SK-N-SH (cell line): ENCODE results near the gene WWP2. TPM values are rescaled to one million over a fixed set of nuclear protein-coding genes. Genes with fewer than 3 reads are reported as not detected.

Experiments used
- CTCF ChIA-PET: fragments of 300-600, 350-600 bp; formaldehyde crosslinking; extraction: SDS; loops from one replicate; lab custom pipeline; 2021; lab: Yijun Ruan, JAX
- POLR2A ChIA-PET: fragments of 350-600 bp; sonication (Branson Sonifier 250); formaldehyde crosslinking; extraction: SDS; loops from one replicate; lab custom pipeline; 2020; ENCODE audit warnings: antibody characterized with exemption, inconsistent platforms; lab: Yijun Ruan, JAX
- DNase-seq: peaks from one replicate; pipeline ENCODE4 v3.0.0; 2012
- H2AFZ ChIP-seq: fragments of 200-600 bp; sonication (generic); 2 replicates; pipeline ENCODE4 v1.8.1; 2016; ENCODE audit warnings: antibody characterized with exemption, mild to moderate bottlenecking, low read depth
- H3F3A ChIP-seq: fragments of 200-600 bp; sonication (generic); replicated peaks from 2 replicates; pipeline ENCODE3; 2016; ENCODE audit warnings: antibody characterized with exemption, mild to moderate bottlenecking; ENCODE audit not compliant: insufficient read depth
- H3K27ac ChIP-seq, 2 experiments: fragments of 200-500 bp in 1 of 2; fragments of 200-600 bp in 1 of 2; sonication (Bioruptor generic) in 1 of 2; sonication (generic), shearing (Covaris generic) in 1 of 2; 2 replicates each; pipeline versions ENCODE4 v1.5.1 to v1.6.1; 2014 to 2016; ENCODE audit warnings: low read depth in 2 of 2, inconsistent platforms in 1 of 2, low read length in 1 of 2, mild to moderate bottlenecking in 1 of 2, mixed read lengths in 1 of 2
- H3K27me3 ChIP-seq: fragments of 200-600 bp; sonication (generic), shearing (Covaris generic); 2 replicates; pipeline ENCODE4 v1.6.1; 2016; ENCODE audit warnings: mixed run types; ENCODE audit not compliant: insufficient read depth
- H3K36me3 ChIP-seq, 2 experiments: fragments of 200-500 bp in 1 of 2; fragments of 200-600 bp in 1 of 2; sonication (Bioruptor generic) in 1 of 2; sonication (generic) in 1 of 2; replicated peaks in 1 of 2; 2 replicates each; pipeline versions ENCODE3 to v1.5.1; 2014 to 2016; ENCODE audit warnings: low read length in 1 of 2, mild to moderate bottlenecking in 1 of 2; ENCODE audit not compliant: insufficient read depth in 2 of 2, control insufficient read depth in 1 of 2
- H3K4me1 ChIP-seq, 2 experiments: fragments of 200-500 bp in 1 of 2; fragments of 200-600 bp in 1 of 2; sonication (Bioruptor generic) in 1 of 2; sonication (generic), shearing (Covaris generic) in 1 of 2; 2 replicates each; pipeline versions ENCODE4 v1.5.1 to v1.6.1; 2014 to 2016; ENCODE audit warnings: low read depth in 1 of 2, low read length in 1 of 2, mixed run types in 1 of 2; ENCODE audit not compliant: insufficient read depth in 2 of 2, control insufficient read depth in 1 of 2
- H3K4me2 ChIP-seq: fragments of 200-600 bp; sonication (generic), shearing (Covaris generic); 2 replicates; pipeline ENCODE4 v1.6.1; 2017; ENCODE audit warnings: mixed run types
- H3K4me3 ChIP-seq, 2 experiments: fragments of 200-500 bp in 1 of 2; fragments of 200-600 bp in 1 of 2; sonication (Bioruptor generic) in 1 of 2; sonication (generic), shearing (Covaris generic) in 1 of 2; 2 replicates each; pipeline versions ENCODE4 v1.5.1 to v1.8.1; 2014 to 2016; ENCODE audit warnings: low read depth in 2 of 2, inconsistent platforms in 1 of 2, low read length in 1 of 2, mild to moderate bottlenecking in 1 of 2, mixed read lengths in 1 of 2, moderate library complexity in 1 of 2
- H3K79me2 ChIP-seq: fragments of 200-600 bp; sonication (generic); 2 replicates; pipeline ENCODE4 v1.8.1; 2017; ENCODE audit warnings: mild to moderate bottlenecking; ENCODE audit not compliant: insufficient read depth
- H3K9ac ChIP-seq: fragments of 200-600 bp; sonication (generic); 2 replicates; pipeline ENCODE4 v1.6.1; 2017; ENCODE audit warnings: mixed run types
- H3K9me2 ChIP-seq: fragments of 200-600 bp; sonication (generic); 2 replicates; pipeline ENCODE4 v1.6.1; 2017; ENCODE audit warnings: mixed run types
- H3K9me3 ChIP-seq: fragments of 200-600 bp; sonication (generic); 2 replicates; pipeline ENCODE4 v1.6.1; 2017; ENCODE audit warnings: mixed run types, mild to moderate bottlenecking, moderate library complexity
- H4K20me1 ChIP-seq: fragments of 200-600 bp; sonication (generic); 2 replicates; pipeline ENCODE4 v1.6.1; 2017; ENCODE audit warnings: mild to moderate bottlenecking, mixed run types; ENCODE audit not compliant: insufficient read depth
- ELF1 ChIP-seq: IDR thresholded peaks from 2 replicates; pipeline ENCODE4 v1.4.0; 2012
- EP300 ChIP-seq, 2 experiments: IDR thresholded peaks; 2 replicates each; pipeline versions ENCODE4 v1.4.0 to v1.6.1; 2012; ENCODE audit warnings: borderline replicate concordance in 1 of 2, low read depth in 1 of 2, low read length in 1 of 2
- IRF3 ChIP-seq: fragments of 150-350 bp; IDR thresholded peaks from 2 replicates; pipeline ENCODE4 v1.6.1; 2016; ENCODE audit warnings: mild to moderate bottlenecking, low read depth, low read length
- JUND ChIP-seq: IDR thresholded peaks from 2 replicates; pipeline ENCODE4 v1.4.0; 2012
- MEF2A ChIP-seq: IDR thresholded peaks from 2 replicates; pipeline ENCODE4 v1.4.0; 2012; ENCODE audit warnings: low read depth, borderline replicate concordance
- MXI1 ChIP-seq: IDR thresholded peaks from 2 replicates; pipeline ENCODE4 v1.6.1; 2012; ENCODE audit warnings: mild to moderate bottlenecking, low read depth, low read length, improper control_type of control experiment
- RXRA ChIP-seq: IDR thresholded peaks from 2 replicates; pipeline ENCODE4 v1.4.0; 2012; ENCODE audit warnings: low read depth, mild to moderate bottlenecking, borderline replicate concordance
- TAF1 ChIP-seq: IDR thresholded peaks from 2 replicates; pipeline ENCODE4 v1.6.1; 2012; ENCODE audit warnings: low read depth, mild to moderate bottlenecking, low read length, moderate library complexity, borderline replicate concordance
- TCF12 ChIP-seq: IDR thresholded peaks from 2 replicates; pipeline ENCODE4 v1.4.0; 2012
- USF1 ChIP-seq: IDR thresholded peaks from 2 replicates; pipeline ENCODE4 v1.4.0; 2012; ENCODE audit warnings: low read depth, borderline replicate concordance
- WGBS: methylation state at CpG from one replicate; pipeline ENCODE4 v1.1.6; 2017; ENCODE audit warnings: low lambda C conversion rate; 5-methylcytosine and 5-hydroxymethylcytosine counted together
- polyA plus RNA-seq, 3 experiments: library from polyadenylated mRNA; depleted of rRNA; stranded (reverse); fragments of >200 nt; gene quantifications; 2 replicates each; pipeline ENCODE4 v1.2.3, GENCODE V29; 2012

Gene WWP2
- polyA plus RNA-seq, 1 of the 3 experiments (the other 2 are of a cell fraction) = 13.3 TPM

GRCh38 chr16:69724414-69724873 lies 37.7 kb upstream of the WWP2 start:
- POLR2A ChIA-PET = interaction anchor here (1.2 kb wide), 1 partner anchor 31 kb away, joined by 3 read pairs; the partner anchor contains the start of gene NOB1

GRCh38 chr16:69724981-69725479 lies 37.1 kb upstream of the WWP2 start:
- Histone ChIP-seq H3K27ac (peak overlapping the region in 1 of 2 experiments; percentile 30; a peak in 1 of 4 replicates), H4K20me1 (no peaks in the 10 kb centered on the region), H3K9ac (no peak overlapping the region), H3K27me3 (no peaks in the 10 kb centered on the region), H3K36me3 (peaks cover 0 to 6% of the 10 kb centered on the region in 2 experiments), H3K79me2 (peaks cover 69% of the 10 kb centered on the region), H3K4me3 (peak overlapping the region in 1 of 2 experiments; percentile 80; a peak in 3 of 4 replicates), H3K9me3 (no peaks in the 10 kb centered on the region), H3K4me1 (peaks cover 17 to 18% of the 10 kb centered on the region in 2 experiments; a peak in 3 of 4 replicates), H3F3A (peaks cover 31% of the 10 kb centered on the region), H3K4me2 (peak overlapping the region; percentile 97), H2AFZ (no peak overlapping the region), H3K9me2 (no peaks in the 10 kb centered on the region)
- no peak for TF ChIP-seq RXRA
- no peak for TF ChIP-seq EP300 (IDR thresholded peaks at IDR 0.05; ENCODE audit: borderline replicate concordance in 1 of 2, low read depth in 1 of 2, low read length in 1 of 2)
- no peak for TF ChIP-seq ELF1
- TF ChIP-seq TCF12 = no peak
- TF ChIP-seq USF1 = no peak
- TF ChIP-seq IRF3 = no peak
- no peak for TF ChIP-seq MXI1
- TF ChIP-seq MEF2A = no peak
- TF ChIP-seq TAF1 = no peak
- POLR2A ChIA-PET = interaction anchor here (1.2 to 3.0 kb wide), 2 partner anchors 30 kb away, joined by 3 to 12 read pairs; partner anchors contain the start of gene NOB1
- no peak for DNase-seq
- WGBS = 69% methylated on average over 6 of the region's 6 CpGs
- CTCF ChIA-PET = interaction anchor here (1.2 to 3.6 kb wide), 3 partner anchors 15 to 29 kb away, joined by 3 to 19 read pairs (median 6); partner anchors contain the start of gene NOB1

More at GRCh38 chr16:69724414-69724873, 37.7 kb upstream of the WWP2 start:
- peaks cover 17 to 18% of the 10 kb centered on the region in 2 experiments; a peak in 3 of 4 replicates for H3K4me1 ChIP-seq
- no peaks in the 10 kb centered on the region for H3K9me2 ChIP-seq
- 75% methylated on average over 2 of the region's 2 CpGs for WGBS
- H3K9me3 ChIP-seq = no peaks in the 10 kb centered on the region
- no peak overlapping the region for H3K9ac ChIP-seq
- CTCF ChIA-PET = interaction anchor here (1.2 to 3.6 kb wide), 3 partner anchors 14 to 30 kb away, joined by 3 to 19 read pairs (median 6); partner anchors contain the start of gene NOB1
- no peaks in the 10 kb centered on the region for H4K20me1 ChIP-seq
- peaks cover 31% of the 10 kb centered on the region for H3F3A ChIP-seq
- H2AFZ ChIP-seq = no peak overlapping the region
- TF ChIP-seq JUND (no peak), TAF1 (no peak), MEF2A (no peak)
- peak overlapping the region; percentile 97 for H3K4me2 ChIP-seq
- peaks cover 69% of the 10 kb centered on the region for H3K79me2 ChIP-seq
- no peaks in the 10 kb centered on the region for H3K27me3 ChIP-seq
- peak overlapping the region in 1 of 2 experiments; percentile 30; a peak in 1 of 4 replicates for H3K27ac ChIP-seq
- no peak for DNase-seq
- H3K36me3 ChIP-seq = peaks cover 0 to 6% of the 10 kb centered on the region in 2 experiments
- H3K4me3 ChIP-seq = peak overlapping the region in 1 of 2 experiments; percentile 80; a peak in 1 of 4 replicates
